Measurements from ENCODE around the gene GCSH.

- TF ChIP-seq, protein P1, sequence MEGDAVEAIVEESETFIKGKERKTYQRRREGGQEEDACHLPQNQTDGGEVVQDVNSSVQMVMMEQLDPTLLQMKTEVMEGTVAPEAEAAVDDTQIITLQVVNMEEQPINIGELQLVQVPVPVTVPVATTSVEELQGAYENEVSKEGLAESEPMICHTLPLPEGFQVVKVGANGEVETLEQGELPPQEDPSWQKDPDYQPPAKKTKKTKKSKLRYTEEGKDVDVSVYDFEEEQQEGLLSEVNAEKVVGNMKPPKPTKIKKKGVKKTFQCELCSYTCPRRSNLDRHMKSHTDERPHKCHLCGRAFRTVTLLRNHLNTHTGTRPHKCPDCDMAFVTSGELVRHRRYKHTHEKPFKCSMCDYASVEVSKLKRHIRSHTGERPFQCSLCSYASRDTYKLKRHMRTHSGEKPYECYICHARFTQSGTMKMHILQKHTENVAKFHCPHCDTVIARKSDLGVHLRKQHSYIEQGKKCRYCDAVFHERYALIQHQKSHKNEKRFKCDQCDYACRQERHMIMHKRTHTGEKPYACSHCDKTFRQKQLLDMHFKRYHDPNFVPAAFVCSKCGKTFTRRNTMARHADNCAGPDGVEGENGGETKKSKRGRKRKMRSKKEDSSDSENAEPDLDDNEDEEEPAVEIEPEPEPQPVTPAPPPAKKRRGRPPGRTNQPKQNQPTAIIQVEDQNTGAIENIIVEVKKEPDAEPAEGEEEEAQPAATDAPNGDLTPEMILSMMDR (IDR thresholded peaks at IDR 0.05), result no peak
- no peak for TF ChIP-seq POLR2AphosphoS5 (IDR thresholded peaks at IDR 0.05)
Measured at GRCh38 chr16:81095653-81095952, 592 bp downstream of the GCSH start.
